ENCODE results near the gene GABRG3. TPM values are rescaled to one million over a fixed set of nuclear protein-coding genes. Genes with fewer than 3 reads are reported as not detected.

Gene GABRG3
- total and polyA plus RNA-seq, 4 donors, result 0.02 to 0.19 TPM; not detected in 2

- TF ChIP-seq HNF4G (IDR thresholded peaks at IDR 0.05) (no peak), JUND (IDR thresholded peaks at IDR 0.05) (no peak), TAF1 (conservative IDR thresholded peaks at IDR 0.05) (no peak)
These were observed 279.2 kb downstream of the GABRG3 start (continued) for GRCh38 chr15:27250223-27250622.

DNA sequence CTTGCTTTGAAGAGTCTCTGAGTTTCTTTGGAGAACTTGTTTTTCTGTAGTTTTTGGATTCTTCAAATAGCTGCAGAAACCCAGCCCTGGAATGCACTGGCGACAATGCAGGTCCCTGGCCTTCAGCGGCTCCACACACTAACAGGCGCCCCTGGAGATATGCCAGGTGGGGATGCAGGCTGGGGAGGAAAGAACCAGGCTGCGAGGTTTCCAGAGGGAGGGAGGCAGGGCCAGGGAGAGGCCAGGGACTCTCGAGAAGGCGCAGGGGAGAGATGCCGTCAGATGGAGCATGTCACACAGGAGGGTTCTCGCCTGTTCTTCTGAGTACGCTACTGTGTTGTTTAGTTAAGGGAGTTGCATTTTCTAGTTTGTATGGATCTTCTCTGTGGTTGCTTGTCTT is 283.1 kb downstream of the GABRG3 start:
- H3K27ac ChIP-seq (ENCODE audit: low read depth in 1 of 2, low read length in 2 of 2), result no peak overlapping the region
- TF ChIP-seq YY1 (IDR thresholded peaks at IDR 0.05) (no peak), JUND (IDR thresholded peaks at IDR 0.05) (no peak)

GRCh38 chr15:27254801-27255200 is 283.8 kb downstream of the GABRG3 start:
- peaks cover 0 to 6% (median 0%) of the 10 kb centered on the region in 4 donors for H3K27me3 ChIP-seq (ENCODE audit: control insufficient read depth in 4 of 4, insufficient read depth in 4 of 4, low read length in 3 of 4)
- H3K4me3 ChIP-seq (ENCODE audit: low read depth in 1 of 3, low read length in 3 of 3), result no peak overlapping the region
- WGBS, result 71% methylated on average over 3 of the region's 3 CpGs
- H3K9me3 ChIP-seq (ENCODE audit: control insufficient read depth in 4 of 4, low read length in 3 of 4), result peaks cover 0 to 2% (median 0%) of the 10 kb centered on the region in 4 donors
- no peaks in the 10 kb centered on the region for H3K4me1 ChIP-seq (ENCODE audit: control insufficient read depth in 4 of 4, insufficient read depth in 4 of 4, low read length in 3 of 4)
- no peak for DNase-seq (ENCODE audit: low spot score)
- H3K9ac ChIP-seq (ENCODE audit: low read depth in 1 of 2, low read length in 2 of 2), result no peak overlapping the region
- no peak overlapping the region for H3K27ac ChIP-seq (ENCODE audit: low read depth in 1 of 2, low read length in 2 of 2)
- no peak for TF ChIP-seq EGR1 (IDR thresholded peaks at IDR 0.05; ENCODE audit: low read depth in 2 of 2)
- H3K36me3 ChIP-seq (ENCODE audit: control insufficient read depth in 4 of 4, insufficient read depth in 3 of 4, low read depth in 1 of 4, low read length in 3 of 4), result no peaks in the 10 kb centered on the region

More for the DNA sequence above, 283.1 kb downstream of the GABRG3 start:
- no peak for DNase-seq (ENCODE audit: low spot score)
- H3K4me3 ChIP-seq (ENCODE audit: low read depth in 1 of 3, low read length in 3 of 3), result no peak overlapping the region
- peaks cover 0 to under 1% (median 0%) of the 10 kb centered on the region in 4 donors for H3K9me3 ChIP-seq (ENCODE audit: control insufficient read depth in 4 of 4, low read length in 3 of 4)
- no peaks in the 10 kb centered on the region for H3K36me3 ChIP-seq (ENCODE audit: control insufficient read depth in 4 of 4, insufficient read depth in 3 of 4, low read depth in 1 of 4, low read length in 3 of 4)
- H3K9ac ChIP-seq (ENCODE audit: low read depth in 1 of 2, low read length in 2 of 2), result no peak overlapping the region
- H3K4me1 ChIP-seq (ENCODE audit: control insufficient read depth in 4 of 4, insufficient read depth in 4 of 4, low read length in 3 of 4), result no peaks in the 10 kb centered on the region
- 70% methylated on average over 9 of the region's 9 CpGs for WGBS
- peaks cover 0 to 6% (median 0%) of the 10 kb centered on the region in 4 donors for H3K27me3 ChIP-seq (ENCODE audit: control insufficient read depth in 4 of 4, insufficient read depth in 4 of 4, low read length in 3 of 4)

GRCh38 chr15:27256446-27256845 is 285.5 kb downstream of the GABRG3 start:
- Histone ChIP-seq H3K36me3 (ENCODE audit: control insufficient read depth in 4 of 4, insufficient read depth in 3 of 4, low read depth in 1 of 4, low read length in 3 of 4) (no peaks in the 10 kb centered on the region), H3K4me1 (ENCODE audit: control insufficient read depth in 4 of 4, insufficient read depth in 4 of 4, low read length in 3 of 4) (no peaks in the 10 kb centered on the region), H3K4me3 (ENCODE audit: low read depth in 1 of 3, low read length in 3 of 3) (no peak overlapping the region), H3K9me3 (ENCODE audit: control insufficient read depth in 4 of 4, low read length in 3 of 4) (peaks cover 0 to 2% (median 0%) of the 10 kb centered on the region in 4 donors), H3K9ac (ENCODE audit: low read depth in 1 of 2, low read length in 2 of 2) (no peak overlapping the region), H3K27me3 (ENCODE audit: control insufficient read depth in 4 of 4, insufficient read depth in 4 of 4, low read length in 3 of 4) (peaks cover 0 to 6% (median 0%) of the 10 kb centered on the region in 4 donors), H3K27ac (ENCODE audit: low read depth in 1 of 2, low read length in 2 of 2) (no peak overlapping the region)
- no peak for DNase-seq (ENCODE audit: low spot score)
- TF ChIP-seq ZBTB33 (IDR thresholded peaks at IDR 0.05) (no peak), TAF1 (conservative IDR thresholded peaks at IDR 0.05) (no peak), RAD21 (IDR thresholded peaks at IDR 0.05) (no peak), RXRA (IDR thresholded peaks at IDR 0.05) (no peak), HNF4G (IDR thresholded peaks at IDR 0.05) (no peak), JUND (IDR thresholded peaks at IDR 0.05) (no peak), SP1 (IDR thresholded peaks at IDR 0.05) (no peak), FOXA2 (IDR thresholded peaks at IDR 0.05) (no peak), CTCF (IDR thresholded peaks at IDR 0.05; ENCODE audit: low read depth, low read length, missing input control) (no peak)
- TF ChIP-seq, protein P1, sequence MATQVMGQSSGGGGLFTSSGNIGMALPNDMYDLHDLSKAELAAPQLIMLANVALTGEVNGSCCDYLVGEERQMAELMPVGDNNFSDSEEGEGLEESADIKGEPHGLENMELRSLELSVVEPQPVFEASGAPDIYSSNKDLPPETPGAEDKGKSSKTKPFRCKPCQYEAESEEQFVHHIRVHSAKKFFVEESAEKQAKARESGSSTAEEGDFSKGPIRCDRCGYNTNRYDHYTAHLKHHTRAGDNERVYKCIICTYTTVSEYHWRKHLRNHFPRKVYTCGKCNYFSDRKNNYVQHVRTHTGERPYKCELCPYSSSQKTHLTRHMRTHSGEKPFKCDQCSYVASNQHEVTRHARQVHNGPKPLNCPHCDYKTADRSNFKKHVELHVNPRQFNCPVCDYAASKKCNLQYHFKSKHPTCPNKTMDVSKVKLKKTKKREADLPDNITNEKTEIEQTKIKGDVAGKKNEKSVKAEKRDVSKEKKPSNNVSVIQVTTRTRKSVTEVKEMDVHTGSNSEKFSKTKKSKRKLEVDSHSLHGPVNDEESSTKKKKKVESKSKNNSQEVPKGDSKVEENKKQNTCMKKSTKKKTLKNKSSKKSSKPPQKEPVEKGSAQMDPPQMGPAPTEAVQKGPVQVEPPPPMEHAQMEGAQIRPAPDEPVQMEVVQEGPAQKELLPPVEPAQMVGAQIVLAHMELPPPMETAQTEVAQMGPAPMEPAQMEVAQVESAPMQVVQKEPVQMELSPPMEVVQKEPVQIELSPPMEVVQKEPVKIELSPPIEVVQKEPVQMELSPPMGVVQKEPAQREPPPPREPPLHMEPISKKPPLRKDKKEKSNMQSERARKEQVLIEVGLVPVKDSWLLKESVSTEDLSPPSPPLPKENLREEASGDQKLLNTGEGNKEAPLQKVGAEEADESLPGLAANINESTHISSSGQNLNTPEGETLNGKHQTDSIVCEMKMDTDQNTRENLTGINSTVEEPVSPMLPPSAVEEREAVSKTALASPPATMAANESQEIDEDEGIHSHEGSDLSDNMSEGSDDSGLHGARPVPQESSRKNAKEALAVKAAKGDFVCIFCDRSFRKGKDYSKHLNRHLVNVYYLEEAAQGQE (IDR thresholded peaks at IDR 0.05), result no peak
- TF ChIP-seq, protein P2, sequence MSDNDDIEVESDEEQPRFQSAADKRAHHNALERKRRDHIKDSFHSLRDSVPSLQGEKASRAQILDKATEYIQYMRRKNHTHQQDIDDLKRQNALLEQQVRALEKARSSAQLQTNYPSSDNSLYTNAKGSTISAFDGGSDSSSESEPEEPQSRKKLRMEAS (IDR thresholded peaks at IDR 0.05), result no peak
- 59% methylated on average over 5 of the region's 5 CpGs for WGBS

Measured in liver (tissue), 9 donors.